NCI-H1930 (cell line): Measurements from ENCODE around the gene YY1.
"Not testable (repeated sequence)": the region's sequence is repeated elsewhere in the genome, so short reads cannot be mapped to it uniquely, and the experiment has no call there.

Experiments used
- DNase-seq, 2 experiments: peaks; one replicate each; lab custom pipeline; 2025; lab: John Stamatoyannopoulos, UW

YY1 gene

DNA sequence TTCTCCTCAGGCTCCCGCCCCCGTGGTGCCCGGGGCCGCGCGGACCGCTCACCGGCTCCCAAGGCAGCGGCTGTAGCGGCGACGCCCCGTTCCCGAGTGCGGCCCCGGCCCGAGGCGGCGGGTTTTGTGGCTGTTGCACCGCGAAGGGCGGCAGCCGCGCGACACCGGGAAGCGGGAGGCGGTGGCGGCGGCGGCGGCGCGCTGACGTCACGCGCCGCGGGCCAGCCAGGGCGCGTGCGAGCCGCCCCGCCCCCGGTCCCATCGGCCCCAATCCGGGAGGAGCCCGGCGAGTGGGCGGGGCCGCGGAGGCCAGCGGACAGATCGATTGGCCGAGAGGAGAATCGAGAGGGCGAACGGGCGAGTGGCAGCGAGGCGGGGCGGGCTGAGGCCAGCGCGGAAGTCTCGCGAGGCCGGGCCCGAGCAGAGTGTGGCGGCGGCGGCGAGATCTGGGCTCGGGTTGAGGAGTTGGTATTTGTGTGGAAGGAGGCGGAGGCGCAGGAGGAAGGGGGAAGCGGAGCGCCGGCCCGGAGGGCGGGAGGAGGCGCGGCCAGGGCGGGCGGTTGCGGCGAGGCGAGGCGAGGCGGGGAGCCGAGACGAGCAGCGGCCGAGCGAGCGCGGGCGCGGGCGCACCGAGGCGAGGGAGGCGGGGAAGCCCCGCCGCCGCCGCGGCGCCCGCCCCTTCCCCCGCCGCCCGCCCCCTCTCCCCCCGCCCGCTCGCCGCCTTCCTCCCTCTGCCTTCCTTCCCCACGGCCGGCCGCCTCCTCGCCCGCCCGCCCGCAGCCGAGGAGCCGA is at the start of gene YY1:
YY1 (plus strand) TSS at position 726 of the 792 bp plus-strand sequence. CDS start 101 bp downstream, outside the sequence.
- peak; percentile 96 to 97 for DNase-seq

DNA sequence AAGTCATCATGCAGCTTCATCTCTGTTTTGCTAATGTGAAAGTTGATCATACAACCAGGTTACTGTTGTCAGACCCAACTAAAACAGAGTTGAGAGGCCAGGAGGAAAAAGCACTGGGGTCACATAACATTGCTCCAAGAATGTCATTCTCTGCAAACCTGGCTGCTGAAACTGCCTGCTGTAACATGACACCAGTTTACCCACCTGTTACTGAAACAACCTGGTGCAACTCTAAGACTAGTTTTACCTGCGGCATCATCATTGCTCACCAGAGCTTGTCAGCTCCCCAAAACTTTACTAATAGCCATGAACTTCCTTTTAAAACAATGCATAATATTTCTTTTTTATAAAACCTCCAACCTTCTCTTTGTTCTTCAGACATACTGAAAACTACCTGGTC is 48.8 kb upstream of the YY1 start:
- DNase-seq: no peak

DNA sequence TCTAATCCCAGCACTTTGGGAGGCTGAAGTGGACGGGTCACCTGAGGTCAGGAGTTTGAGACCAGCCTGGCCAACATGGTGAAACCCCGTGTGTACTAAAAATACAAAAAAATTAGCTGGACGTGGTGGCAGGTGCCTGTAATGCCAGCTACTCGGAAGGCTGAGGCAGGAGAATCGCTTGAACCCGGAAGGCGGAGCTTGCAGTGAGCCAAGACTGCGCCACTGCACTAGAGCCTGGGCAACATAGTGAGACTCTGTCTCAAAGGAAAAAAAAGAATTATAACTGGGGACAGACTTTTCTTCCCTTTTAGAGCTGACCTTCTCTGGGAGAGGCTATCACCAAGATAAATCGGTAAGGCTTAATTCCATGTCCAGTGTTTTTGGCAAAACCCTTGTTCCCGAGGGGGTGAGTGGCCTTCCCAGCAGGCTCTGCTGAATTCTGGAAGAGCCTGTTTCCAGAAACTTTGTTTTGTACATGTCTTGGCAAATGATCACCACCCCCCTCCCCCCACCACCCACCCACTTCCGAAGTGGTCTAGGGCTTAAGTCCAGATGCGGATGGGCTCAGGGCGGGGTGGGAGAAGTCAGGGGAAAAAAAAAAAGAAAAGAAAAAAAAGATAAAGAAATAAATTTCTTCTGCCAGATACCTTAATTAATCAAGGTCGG is 47.2 kb upstream of the YY1 start:
- DNase-seq: no peak

DNA sequence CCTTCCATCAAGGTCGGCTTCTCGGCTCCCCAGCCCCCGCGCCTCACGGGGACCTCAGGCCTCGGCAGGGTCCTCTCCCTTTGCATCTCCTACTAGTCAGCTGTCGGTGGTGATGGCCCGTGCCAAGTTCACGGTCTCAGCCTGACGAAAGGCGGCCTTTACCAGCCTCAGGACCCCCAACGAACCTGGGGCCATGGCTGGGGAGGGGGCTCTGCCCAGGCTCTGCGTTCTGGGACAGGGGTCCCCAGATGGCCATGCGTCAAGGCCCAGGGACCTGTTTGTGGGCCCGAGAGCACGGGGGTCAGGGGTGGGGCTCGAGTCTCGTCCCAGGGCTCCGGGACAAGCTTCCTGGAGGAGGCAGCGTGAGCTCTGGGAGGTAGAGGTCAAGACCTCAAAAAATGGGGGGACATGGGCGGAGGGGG is 46.7 kb upstream of the YY1 start:
- DNase-seq: no peak

DNA sequence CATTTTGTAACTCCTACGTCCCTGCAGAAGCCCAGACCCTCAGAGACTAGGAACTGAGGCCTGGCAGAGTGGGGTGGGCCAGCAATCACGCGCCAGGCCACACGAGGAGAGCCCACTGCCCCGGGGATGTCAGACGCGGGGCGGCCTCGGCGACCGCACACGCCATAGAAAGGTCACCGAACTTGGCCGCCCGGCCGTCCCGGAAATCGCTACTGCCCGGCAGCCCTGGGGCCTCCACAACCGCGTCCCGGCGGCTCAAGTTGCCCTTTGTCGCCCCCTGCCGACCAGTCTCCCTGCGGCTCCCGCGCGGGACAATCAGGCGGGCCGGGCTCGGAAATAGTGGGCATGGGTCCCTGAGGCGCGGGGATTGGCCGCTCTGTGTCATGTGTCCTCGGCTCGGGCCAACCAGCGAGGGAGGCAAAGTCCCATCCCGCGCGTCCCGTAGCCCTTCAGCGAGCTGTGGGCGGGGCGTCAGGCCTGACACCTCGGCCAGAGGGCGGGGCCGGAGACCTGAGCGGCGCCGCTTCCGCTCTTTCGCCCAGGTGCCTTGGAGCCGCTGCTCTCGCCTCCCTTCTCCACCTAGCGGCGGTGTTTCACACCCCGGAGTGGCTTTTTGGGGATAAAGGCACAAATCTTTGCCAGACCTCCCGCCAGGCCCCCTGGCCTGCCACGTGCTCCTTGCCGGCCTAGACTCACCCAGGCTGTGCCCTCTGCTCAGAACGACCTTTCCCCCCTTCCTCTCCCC is 46.1 kb upstream of the YY1 start:
- peak; percentile 98 for DNase-seq

DNA sequence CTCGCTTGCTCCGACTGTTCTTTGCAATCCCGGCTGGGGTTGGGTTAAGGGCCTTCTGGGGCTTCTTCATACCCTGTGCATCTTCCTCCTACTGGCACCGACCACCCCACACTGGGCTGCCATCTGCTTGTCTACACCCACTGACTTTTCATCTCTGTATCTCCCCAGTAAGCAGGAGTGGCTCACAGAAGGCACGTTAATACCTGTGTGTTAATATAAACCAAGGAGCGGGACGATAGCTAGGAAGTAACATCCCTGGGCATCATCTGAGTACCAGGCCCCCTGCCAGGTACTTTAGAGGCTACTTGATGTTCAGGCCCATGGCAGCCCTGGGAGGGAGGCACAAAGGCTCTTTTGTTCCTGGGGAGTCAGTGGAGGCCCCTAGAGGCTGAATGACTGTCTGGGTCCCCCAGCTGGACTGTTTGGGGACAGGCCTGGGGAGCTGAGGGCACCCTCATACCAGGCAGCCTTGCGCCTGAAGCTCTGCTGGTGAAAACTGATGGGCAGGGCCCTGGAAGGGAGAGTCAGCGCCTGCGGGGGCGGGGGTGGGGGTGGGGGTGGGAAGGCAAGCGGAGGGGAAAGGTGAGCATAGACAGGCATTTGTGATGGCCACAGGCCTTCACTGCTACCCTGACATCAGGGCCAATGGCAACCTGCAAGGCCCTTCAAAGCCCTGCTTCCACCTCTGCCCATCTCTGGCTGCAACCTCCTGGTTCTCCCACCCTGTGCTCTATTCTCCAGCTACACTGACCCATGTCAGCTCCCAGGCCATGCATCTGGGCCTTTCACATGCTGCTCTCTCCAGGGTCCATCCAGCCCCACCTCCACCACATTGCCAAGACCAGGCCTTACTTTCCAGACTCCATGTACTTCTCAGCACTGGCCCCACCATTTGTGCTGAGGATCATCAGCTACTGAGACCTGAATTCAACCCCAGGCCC is 45.3 kb upstream of the YY1 start:
- DNase-seq: no peak

DNA sequence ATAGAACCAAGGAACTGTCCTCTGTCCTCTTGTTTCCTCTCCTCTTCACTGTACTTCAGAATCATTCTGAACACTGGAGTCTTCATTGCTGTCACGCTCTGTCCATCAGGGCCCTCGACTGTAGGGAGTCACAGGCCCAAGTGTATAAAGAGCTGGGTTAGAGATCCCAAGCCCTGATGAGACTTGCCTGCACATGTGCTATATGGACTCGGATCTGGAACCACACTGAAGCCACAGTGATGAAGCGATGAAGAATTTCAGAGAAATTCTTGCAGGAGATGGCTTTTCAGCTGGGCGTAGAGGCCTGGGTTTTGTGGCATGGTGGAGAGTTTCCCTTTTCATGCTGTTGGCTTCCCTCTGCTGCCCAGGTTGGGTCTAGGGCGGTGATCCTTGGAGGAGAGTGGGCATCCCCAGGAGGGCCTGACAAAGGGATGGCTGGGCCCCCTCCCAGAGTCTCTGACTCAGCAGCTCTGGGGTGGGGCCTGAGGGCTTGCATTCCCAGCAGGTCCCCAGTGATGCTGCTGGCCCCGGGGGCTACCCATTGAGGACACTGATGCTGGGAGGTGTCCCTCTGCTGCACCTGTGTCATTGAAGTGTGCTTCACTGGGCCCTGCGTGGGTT is 39.6 kb upstream of the YY1 start:
- DNase-seq: no peak

DNA sequence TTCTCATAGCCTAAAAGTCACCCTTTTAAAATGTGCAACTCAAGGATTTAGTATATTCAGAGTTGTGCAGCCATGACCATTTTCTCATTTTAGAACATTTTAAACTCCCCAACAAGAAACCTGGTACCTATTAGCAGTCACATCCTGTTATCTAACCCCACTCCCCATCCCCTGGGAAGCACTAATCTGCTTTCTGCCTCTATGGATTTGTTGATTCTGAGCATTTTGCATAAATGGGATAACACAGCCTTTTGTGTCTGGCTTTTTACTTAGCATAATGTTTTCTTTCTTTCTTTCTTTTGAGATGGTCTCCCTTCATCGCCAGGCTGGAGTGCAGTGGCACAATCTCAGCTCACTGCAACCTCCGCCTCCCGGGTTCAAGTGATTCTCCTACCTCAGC is 38.6 kb upstream of the YY1 start:
- DNase-seq: no peak

DNA sequence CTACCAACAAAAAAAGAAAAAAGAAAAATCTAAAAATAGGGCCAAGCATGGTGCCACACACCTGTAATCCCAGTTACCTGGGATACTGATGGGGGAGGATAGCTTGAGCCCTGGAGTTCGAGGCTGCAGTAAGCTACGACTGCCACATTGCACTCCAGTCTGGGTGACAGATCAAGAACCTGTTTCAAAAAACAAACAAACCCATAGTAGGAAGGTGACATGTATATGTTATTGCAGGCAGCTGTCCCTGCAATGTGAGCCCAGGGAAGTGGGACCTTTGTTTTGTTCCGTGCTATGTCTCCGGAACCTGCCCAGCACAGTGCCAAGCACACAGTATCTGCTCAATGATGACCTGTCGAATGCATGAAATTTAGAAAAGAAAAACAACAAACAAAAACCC is 37.2 kb upstream of the YY1 start:
- DNase-seq: no peak

DNA sequence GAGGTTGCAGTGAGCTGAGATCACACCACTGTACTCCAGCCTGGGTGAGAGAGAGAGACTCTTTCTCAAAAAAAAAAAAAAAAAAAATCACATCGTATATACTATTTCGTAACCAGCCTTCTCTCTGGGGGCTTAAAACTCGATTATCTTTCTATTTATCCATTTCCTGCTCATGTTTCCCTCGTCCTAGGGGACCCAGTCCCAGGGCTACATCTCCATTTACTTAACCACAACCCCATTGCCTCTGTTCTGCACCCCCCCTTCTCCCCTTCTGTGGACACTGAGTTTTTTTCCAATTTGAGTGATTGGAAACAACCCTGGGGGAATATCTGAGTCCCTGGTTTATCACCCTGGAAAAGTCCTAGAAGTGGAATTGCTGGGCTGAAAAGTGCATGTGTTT is 36.2 kb upstream of the YY1 start:
- no peak for DNase-seq

DNA sequence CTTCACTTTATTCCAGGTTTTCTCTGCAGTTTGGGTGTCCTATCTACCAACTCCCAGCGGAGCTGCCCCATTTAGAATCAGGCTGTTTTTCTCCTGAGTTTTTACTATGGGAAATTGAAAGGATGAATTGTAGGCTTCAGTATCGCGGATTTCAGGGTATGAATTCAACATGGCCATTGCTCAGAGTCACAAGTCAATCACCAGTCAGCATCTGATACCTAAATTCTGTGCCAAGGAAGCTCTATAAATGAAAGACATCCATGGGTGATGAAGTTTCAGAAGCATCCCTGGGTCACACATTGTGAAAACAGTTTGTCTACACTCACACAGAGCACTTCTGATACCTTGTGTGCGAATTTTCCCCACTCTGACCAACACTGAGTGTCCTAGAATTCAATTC is 35.8 kb upstream of the YY1 start:
- DNase-seq: no peak

DNA sequence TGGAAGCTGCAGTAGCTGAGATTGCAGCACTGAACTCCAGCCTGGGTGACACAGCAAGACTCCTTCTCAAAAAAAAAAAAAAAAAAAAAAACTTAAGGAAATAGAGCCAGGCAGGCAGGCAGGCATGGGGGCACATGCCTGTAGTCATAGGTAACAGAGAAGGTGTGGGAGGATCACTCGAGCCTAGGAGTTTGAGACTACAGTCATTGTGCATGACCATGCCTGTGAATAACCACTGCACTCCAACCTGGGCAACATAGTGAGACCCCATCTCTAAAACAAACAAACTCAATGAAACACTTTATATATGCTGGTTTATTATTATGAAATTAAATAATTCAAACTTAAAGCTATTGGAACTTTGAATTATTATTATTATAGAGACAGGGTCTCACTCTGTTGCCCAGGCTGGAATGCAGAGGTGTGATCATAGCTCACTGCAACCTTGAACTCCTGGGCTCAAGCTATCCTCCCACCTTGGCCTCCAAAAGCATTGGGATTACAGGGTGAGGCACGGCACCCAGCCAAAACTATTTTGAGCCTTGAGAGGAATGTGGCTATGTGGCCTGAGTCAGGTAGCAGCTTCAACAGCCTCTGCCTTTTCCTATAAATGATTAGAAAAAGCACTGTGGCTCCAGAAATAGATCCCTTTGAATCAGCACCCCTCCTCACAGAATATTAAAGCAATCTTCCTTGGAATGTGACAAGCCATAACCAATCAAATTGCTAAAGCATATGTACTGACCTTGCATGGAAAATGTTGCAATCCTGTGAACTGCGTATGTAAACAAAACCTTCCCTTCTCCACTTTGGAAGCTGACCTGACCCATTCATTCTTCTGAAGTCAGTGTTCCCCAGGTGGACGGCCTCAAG is 34.7 kb upstream of the YY1 start:
- DNase-seq: no peak

DNA sequence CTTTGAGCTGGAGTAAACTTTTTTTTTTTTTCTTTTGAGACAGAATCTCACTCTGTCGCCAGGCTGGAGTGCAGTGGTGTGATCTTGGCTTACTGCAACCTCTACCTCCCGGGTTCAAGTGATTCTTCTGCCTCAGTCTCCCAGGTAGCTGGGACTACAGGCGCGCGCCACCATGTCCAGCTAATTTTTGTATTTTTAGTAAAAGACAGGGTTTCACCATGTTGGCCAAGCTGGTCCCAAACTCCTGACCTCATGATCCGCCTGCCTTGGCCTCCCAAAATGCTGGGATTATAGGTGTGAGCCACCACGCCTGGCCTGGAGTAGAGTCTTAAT is 34.1 kb upstream of the YY1 start:
- DNase-seq: not testable (repeated sequence)

DNA sequence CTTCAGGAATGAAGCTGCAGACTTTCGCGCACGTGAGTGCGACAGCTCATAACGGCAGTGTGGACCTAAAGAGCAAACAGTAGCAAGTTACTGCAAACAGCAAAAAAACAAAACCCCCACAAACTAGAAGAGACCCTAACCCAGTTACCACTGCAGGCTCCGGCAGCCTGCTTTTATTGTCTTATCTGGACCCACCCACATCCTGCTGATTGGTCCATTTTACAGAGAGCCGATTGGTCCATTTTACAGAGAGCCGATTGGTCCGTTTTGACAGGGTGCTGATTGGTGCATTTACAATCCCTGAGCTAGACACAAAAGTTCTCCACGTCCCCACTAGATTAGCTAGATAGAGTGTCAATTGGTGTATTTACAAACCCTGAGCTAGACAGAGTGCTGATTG is 31.4 kb upstream of the YY1 start:
- not testable (repeated sequence) for DNase-seq

DNA sequence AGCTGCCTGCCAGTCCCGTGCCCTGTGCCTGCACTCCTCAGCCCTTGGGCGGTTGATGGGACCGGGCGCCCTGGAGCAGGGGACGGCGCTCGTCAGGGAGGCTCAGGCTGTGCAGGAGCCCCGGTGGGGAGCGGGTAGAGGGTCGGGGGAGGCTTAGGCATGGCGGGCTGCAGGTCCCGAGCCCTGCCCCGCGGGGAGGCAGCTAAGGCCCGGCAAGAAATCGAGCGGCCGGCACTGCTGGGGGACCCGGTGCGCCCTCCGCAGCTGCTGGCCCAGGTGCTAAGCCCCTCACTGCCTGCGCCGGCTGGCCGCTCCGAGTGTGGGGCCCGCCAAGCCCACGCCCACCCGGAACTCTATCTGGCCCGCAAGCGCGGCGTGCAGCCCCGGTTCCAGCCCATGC is 30.8 kb upstream of the YY1 start:
- DNase-seq: not testable (repeated sequence)

DNA sequence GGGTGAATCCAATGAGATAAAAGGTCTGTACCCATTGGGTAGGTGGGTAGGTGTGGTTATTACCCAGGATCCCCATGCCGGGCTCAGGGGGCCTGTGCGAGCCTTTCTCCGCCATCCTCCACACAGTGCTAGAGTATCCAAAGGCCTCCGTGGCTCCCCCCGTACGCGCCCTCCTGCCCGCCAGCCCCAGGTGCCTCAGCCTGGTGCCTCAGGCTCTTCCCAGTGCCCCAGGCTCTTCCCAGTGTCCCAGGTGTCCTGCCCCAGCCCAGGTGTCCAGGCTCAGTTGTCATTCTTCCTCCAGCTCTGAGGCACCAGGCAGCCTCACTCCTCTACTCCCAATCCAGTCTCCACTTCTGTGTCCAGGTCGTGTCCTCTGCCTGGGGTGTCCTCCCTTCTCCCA is 27.6 kb upstream of the YY1 start:
- DNase-seq: no peak

DNA sequence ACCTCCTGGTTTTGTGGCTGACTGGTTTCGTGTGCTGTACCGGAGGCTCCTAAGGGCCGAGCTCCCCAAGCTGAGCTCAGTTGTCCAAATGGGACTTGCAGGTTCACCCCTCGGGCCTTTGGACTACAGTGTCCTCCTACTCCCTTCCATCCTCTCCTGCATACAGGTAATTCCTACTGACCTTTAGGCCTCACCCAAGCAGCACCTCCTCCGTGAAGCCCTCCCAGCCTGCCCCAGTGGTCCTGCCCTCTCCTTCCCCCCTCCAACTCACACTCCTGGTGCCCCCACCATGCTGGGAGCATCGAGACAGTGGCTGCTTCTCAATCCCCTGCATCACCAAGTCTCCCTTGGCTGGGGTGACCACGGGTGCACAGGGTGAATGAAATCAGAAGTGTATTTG is 27.1 kb upstream of the YY1 start:
- no peak for DNase-seq

DNA sequence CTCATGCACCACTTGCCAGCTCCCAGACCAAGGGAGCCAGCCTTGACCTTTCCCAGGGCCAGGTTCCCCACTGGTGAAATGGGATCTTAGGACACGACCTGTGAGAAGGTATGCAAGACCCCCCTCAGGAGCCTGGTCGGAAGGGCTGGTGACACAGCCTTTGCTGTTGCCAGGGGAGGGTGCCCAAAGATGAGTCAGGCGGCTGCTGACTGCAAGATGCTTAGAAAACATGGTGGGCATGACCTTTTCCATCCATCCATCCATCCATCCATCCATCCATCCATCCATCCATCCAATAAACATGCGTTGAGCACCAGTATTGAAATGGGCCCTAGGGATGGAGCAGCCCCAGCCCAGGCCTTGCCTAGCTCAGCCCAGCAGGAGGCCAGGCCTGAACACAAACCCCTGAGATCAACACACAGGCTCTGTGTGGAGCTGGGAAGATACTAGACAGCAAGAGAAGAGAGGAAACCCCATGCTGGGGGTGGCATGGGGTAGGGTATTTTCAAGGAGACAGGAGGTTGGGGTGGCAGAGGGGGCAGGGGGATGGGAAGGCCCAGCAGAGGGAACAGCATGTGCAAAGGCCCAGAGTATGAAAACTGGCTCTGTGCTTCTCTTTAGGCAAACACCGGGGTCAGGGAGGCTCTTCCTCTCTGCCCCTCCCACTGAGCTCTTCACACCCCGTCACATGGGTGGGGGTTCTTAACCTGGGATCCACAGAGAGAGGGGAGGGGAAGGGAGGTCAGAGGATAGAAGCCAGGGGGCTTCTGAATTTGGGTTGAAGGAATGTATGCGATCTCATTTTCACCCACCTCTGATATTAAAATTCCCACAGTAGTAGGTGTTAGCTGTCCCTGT is 26.2 kb upstream of the YY1 start:
- no peak for DNase-seq

DNA sequence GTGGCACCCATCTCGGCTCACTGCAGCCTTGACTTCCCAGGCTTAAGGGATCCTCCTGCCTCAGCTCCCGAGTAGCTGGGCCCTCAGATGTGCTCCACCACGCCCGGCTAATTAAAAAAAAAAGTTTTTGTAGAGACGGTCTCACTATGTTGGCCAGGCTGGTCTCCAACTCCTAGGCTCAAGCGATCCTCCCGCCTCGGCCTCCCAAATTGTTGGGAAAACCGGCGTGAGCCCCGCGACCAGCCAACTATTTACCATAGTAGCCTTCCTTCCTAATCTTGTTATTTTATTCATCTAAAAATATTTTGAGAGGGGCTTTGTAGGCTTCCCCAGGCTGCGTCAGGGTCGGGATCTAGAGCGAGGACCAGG is 25.4 kb upstream of the YY1 start:
- no peak for DNase-seq
